GM21619 (cell line): ENCODE data around the gene TMCO4.

ENCODE experiments used
- ATAC-seq: cut with Tn5 transposase; IDR thresholded peaks from one replicate; pipeline ENCODE4 v1.9.1; 2021; ENCODE audit not compliant: unreplicated experiment

The TMCO4 gene

GRCh38 chr1:19661721-19662228, 137.9 kb downstream of the TMCO4 start:
- ATAC-seq: no peak

DNA sequence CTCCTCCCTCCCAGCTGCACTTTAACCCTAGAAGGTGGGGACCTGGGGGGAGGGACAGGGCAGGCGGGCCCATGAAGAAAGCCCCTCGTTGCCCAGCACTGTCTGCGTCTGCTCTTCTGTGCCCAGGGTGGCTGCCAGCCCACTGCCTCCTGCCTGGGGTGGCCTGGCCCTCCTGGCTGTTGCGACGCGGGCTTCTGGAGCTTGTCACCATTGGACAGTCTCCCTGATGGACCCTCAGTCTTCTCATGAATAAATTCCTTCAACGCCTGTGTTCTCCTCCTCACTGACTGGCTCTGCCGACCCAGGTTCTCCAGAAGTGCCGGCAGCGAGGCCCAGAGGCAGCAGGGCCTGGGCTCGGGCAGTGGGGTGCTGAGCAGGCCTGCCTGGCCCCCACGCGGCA, 141.5 kb downstream of the TMCO4 start:
- ATAC-seq: no peak

DNA sequence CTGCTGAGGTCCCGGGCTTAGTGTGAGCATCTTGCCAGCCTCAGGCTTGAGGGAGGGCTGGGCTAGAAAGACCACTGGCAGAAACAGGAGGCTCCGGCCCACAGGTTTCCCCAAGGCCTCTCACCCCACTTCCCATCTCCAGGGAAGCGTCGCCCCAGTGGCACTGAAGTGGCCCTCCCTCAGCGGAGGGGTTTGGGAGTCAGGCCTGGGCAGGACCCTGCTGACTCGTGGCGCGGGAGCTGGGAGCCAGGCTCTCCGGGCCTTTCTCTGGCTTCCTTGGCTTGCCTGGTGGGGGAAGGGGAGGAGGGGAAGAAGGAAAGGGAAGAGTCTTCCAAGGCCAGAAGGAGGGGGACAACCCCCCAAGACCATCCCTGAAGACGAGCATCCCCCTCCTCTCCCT, 142.2 kb downstream of the TMCO4 start:
- no peak for ATAC-seq

DNA sequence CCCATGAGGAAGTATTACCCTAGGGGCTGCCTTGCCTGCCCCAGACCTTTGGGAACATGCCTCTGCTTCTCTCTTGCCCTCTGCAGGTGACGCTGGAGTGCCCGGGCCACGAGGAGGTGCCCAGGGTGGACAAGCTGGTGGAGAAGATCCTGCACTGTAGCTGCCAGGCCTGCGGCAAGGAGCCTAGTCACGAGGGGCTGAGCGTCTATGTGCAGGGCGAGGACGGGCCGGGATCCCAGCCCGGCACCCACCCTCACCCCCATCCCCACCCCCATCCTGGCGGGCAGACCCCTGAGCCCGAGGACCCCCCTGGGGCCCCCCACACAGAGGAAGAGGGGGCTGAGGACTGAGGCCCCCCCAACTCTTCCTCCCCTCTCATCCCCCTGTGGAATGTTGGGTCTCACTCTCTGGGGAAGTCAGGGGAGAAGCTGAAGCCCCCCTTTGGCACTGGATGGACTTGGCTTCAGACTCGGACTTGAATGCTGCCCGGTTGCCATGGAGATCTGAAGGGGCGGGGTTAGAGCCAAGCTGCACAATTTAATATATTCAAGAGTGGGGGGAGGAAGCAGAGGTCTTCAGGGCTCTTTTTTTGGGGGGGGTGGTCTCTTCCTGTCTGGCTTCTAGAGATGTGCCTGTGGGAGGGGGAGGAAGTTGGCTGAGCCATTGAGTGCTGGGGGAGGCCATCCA, 142.8 kb downstream of the TMCO4 start:
- ATAC-seq: no peak

DNA sequence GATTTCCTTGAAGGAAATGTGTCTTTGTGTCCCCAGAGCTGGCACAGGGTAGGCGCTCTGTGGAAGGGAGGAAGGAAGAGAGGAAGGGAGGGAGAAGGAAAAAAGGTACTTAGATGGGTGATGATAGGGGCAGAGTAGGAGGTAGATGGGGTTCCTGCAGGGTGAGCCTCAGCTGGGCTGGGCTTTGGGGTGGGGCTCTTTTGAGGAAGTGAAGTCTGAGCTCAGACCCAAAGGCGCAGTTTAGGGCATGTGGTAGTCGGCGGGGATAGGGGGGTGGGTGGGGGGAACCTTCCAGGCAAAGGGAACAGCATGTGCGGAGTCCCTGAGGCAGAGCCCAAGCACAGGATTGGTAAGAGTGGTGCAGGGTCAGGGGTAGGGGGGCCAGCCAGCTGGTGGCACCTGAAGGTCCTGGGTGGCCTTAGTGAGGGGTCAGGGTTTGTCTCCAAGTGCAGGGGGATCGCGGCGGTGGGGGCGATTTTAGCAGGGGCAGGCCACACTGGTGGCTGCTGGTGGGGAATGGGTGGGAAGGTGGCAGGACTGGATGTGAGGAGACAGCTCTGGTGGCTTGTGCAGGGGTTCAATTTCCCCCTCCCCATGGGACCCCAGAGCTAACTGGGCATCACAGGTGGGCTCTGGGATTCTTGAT, 143.5 kb downstream of the TMCO4 start:
- no peak for ATAC-seq

DNA sequence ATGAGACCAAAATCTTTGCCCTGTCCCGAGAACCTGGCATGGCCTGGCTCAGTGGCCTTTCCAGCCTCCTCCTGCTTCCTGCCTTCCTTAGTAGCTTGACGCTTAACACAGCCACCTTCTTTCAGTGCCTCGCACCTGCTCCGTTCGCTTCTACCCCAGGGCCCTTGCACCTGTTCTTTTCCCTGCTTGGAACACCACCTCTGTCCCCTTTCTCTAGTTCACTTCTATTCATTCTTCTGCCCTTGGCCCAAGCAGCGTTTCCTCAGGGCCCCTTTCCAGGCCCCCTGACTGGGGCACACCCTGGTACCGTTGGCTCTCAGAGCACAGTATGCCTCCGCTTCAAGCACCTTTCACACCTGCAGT, 144.0 kb downstream of the TMCO4 start:
- no peak for ATAC-seq

- ATAC-seq: no peak
Measured at GRCh38 chr1:19654886-19655717, 144.6 kb downstream of the TMCO4 start.

GRCh38 chr1:19654386-19654785, 145.3 kb downstream of the TMCO4 start:
- no peak for ATAC-seq

DNA sequence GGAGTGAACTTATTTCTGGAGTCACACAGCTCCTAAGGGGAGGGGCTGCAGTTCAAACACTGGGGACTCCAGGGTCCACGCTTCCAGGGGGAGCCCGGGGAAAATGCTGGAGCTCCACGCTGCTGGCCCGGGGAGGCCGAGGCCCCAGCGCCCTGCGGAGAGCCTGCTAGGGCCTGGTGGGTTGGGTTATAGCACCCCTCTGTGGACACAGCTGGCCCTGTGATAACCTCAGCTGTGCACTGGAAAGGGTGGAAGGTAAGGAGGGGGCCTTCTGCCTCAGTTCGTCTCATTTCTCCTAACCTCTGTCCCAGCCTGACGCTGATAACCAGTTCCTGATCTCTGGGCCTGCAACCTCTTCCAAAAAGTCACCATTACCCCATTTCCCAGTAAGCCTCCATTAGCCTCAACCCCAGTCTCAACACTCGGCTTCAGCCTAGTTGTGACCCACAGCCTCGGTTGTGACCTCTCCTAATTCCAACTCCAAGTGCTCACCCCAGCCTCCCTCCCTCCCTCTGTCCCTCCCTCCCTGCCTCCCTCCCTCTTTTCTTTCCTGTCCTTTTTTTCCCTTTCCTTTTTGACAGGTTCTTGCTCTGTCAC, 148.5 kb downstream of the TMCO4 start:
- no peak for ATAC-seq

- no peak for ATAC-seq
Measured at GRCh38 chr1:19650416-19651140, 149.1 kb downstream of the TMCO4 start.

GRCh38 chr1:19648689-19649088, 151.0 kb downstream of the TMCO4 start:
- ATAC-seq: no peak

DNA sequence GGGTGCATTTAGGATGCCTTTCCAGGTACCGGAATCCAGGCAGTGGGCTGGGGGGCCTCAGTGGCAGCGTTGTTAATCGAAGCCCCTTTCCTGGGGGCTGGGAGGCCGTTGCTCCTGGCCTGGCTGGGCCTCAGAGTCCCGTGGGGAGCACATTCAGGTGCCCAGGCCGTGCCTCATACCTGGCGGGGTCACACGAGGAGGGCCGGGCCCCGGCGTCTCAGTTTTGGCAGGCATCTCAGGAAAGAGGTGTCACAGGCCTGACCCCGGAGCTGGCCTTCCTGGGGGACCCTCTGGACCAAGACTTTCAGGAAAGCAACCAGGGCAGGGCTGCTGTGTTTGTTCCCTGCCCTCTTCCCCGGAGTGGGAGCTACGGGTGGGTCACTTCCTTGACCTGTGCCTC, 151.5 kb downstream of the TMCO4 start:
- no peak for ATAC-seq

DNA sequence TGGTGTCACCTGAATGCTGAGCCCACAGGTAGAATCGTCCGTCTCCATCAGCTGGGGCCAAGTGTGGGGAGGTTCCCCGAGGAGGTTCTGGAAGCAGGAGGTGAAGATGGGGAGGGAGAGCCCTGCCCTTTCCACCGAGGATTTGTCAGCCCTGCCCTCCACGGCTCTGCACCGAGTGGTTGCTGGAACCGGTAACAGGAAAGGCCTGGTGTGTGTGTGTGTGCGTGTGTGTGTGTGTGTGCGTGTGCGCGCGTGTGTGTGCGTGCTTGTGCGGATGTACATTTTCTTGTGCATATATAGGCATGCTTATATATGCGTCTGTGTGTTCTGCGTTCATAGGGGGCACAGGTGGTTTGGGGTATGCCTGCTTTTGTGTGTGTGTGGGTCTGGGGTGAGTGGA, 152.1 kb downstream of the TMCO4 start:
- ATAC-seq: no peak

- ATAC-seq: no peak
Measured at GRCh38 chr1:19646377-19647319, 153.1 kb downstream of the TMCO4 start.

DNA sequence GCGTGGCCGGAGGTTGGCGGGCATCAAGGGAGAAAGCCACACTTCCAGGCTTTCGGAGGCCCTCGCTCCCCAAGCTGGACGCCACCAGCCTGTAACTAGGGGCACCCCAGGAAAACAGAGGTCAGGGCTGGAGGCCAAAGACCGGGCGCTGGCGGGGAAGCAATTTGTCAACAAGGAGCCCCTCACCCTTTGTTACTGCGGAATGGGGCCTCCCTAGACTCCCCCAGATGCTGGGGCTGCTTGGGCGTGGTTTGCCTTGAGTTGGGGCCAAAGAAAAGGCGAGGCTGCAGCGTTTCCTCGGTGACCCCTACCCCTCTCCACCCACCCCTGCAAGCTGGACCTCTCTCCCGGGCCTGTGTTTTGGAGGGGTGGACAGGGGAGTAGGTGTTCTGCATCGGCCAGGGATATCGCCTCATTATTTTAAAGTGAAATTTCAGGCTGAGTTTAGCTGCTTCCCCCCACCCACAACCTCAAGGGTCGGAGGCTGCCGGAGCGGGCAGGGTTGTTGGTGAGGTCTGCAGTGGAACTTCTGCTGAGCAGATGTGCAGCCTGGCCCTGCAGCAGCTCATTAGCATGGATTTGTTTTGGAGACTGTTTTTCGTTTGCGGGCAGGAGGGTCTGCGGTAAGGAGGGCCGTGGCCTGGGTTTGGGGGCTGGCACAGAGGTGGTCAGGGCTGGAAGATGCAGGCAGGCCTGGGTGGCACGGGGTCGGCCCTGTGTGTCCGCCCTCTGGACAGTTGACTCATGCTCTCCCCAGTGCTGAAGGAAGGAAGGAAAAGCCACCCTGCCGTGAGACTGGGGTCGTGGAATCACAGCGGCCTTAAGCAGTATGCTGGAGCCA, 154.1 kb downstream of the TMCO4 start:
- ATAC-seq: no peak

GRCh38 chr1:19644681-19645410, 154.9 kb downstream of the TMCO4 start:
- no peak for ATAC-seq

GRCh38 chr1:19644395-19644680, 155.4 kb downstream of the TMCO4 start:
- no peak for ATAC-seq

- no peak for ATAC-seq
Measured at GRCh38 chr1:19643602-19644394, 155.9 kb downstream of the TMCO4 start, which contains the start of gene NBL1. Gene NBL1, plus strand, starts transcription at chr1:19644311. Its CDS starts 10,720 bp downstream, at chr1:19655031.
